DND-41 (cell line): ENCODE data around the gene ESPL1.

ENCODE experiments used
- CTCF ChIP-seq: IDR thresholded peaks from 2 replicates; pipeline ENCODE4 v1.5.1; 2012; ENCODE audit warnings: borderline replicate concordance, low read length, moderate library complexity, mild to moderate bottlenecking; ENCODE audit not compliant: poor library complexity, severe bottlenecking; ENCODE audit errors: extremely low read depth
- EZH2 ChIP-seq: IDR thresholded peaks from 3 replicates; pipeline ENCODE4 v1.6.1; 2012; ENCODE audit warnings: borderline replicate concordance, low read depth, mild to moderate bottlenecking, moderate library complexity, low read length, inconsistent platforms; ENCODE audit not compliant: severe bottlenecking

GRCh38 chr12:53295891-53296219, 27.8 kb downstream of the ESPL1 start:
- TF ChIP-seq CTCF (no peak), EZH2 (no peak)
